ENCODE results near the gene IGSF9.
A peak's percentile ranks its signal among the peaks of the same experiment; 100 is the strongest.

Gene IGSF9, protein sequence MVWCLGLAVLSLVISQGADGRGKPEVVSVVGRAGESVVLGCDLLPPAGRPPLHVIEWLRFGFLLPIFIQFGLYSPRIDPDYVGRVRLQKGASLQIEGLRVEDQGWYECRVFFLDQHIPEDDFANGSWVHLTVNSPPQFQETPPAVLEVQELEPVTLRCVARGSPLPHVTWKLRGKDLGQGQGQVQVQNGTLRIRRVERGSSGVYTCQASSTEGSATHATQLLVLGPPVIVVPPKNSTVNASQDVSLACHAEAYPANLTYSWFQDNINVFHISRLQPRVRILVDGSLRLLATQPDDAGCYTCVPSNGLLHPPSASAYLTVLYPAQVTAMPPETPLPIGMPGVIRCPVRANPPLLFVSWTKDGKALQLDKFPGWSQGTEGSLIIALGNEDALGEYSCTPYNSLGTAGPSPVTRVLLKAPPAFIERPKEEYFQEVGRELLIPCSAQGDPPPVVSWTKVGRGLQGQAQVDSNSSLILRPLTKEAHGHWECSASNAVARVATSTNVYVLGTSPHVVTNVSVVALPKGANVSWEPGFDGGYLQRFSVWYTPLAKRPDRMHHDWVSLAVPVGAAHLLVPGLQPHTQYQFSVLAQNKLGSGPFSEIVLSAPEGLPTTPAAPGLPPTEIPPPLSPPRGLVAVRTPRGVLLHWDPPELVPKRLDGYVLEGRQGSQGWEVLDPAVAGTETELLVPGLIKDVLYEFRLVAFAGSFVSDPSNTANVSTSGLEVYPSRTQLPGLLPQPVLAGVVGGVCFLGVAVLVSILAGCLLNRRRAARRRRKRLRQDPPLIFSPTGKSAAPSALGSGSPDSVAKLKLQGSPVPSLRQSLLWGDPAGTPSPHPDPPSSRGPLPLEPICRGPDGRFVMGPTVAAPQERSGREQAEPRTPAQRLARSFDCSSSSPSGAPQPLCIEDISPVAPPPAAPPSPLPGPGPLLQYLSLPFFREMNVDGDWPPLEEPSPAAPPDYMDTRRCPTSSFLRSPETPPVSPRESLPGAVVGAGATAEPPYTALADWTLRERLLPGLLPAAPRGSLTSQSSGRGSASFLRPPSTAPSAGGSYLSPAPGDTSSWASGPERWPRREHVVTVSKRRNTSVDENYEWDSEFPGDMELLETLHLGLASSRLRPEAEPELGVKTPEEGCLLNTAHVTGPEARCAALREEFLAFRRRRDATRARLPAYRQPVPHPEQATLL

DNA sequence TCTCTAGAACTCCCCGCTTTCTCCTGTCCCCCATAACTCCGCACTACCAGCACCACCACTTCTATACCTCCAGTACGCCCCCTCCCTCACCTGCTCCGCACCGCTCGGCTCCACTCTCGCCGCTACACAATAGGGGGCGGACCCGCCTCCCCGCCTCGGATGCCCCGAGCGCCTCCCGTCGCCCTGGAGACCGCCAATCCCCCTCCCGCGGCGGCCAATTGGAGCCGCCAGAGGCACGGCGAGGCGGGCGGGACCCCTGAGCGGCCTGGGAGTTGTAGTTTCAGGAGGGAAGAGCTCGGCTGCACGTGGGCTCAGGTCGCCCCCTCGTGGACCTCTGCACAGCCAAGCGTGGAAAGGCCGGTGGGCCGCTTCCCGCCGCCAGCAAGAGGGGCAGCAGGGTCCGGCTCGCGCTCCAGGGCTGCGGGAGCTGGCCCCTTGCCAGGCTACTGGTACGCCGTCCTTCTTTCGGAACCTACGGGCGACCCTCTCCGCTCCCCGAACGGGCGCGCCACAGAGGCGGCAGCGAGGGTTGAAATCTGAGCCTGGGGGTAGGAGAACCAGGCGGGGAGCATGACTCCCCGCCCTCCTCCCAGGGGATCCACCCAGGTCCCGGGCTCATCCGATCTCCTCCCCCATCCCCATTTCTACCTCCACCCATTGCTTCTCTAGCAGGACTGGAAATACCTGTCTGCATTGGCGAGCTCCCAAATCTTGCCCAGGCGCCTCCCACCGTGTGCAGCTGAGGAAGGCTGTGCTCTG is at the start of gene IGSF9:
Gene IGSF9 (minus strand): TSS at position 131 of the 759 bp plus-strand sequence. CDS start 2,159 bp downstream, outside the sequence.
- peak; percentile 95 for DNase-seq

DNA sequence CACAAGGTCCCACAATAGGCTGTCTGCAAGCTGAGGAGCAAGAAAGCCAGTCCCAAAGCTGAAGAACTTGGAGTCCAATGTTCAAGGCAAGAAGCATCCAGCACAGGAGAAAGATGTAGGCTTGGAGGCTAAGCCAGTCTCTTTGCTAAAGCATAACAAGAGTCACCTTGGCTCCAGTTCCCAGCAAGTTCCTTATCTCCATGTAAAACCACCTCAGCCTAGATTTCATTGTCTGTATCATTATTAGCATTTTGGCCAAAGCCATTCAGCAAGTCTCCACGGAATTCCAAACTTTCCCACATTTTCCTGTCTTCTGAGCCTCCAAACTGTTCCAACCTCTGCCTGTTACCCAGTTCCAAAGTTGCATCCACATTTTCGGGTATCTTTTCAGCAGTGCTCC is 49.5 kb upstream of the IGSF9 start:
- DNase-seq = no peak

DNA sequence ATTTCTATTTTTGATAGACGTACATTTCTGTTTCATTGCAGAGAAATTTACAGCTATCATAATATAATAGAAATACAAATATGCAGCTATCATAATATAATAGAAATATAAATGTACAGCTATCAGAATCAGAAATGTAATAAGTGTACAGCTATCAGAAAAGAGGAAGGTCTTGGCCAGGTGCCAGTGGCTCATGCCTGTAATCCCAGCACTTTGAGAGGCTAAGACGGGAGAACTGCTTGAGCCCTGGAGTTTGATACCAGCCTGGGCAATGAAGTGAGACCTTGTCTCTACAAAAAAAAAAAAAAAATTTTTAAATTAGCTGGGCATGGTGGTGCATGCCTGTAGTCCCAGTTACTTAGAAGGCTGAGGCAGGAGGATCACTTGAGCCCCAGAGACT is 48.5 kb upstream of the IGSF9 start:
- DNase-seq = no peak

DNA sequence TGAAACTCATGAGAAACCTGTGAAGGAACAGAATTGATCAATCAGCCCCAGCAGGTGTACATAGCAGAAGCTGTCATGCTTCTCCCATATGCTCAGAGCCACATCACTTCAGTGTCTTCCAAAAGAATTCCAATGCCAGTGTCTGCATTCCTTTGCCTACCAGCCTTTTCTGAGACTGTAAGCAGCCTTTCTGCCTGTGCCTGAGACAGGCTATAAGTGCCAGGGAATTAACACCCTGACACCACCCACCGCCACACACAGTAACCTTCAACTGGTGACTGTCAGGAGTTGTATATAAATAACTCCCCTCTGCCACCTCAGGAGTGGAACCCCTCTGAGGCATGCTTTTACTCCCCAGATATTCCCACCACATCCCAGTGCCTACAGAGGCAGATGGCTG is 46.7 kb upstream of the IGSF9 start:
- no peak for DNase-seq

DNA sequence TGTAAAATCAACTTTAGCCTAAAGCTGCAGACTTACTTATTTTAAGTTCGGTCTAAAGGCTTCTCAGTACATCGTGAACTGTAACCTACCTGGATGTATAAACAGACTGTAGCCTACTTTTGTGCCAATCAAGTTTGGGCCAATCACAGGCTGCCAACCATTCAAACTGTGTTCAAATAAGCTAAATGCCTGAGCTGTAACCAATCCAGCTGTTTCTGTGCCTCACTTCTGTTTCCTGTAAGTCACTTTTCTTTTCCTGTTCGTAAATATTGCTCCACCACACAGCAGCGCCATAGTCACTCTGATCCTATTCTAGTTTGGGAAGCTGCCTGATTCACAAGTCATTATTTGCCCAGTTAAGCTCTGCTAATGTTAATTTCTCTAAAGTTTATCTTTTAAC is 46.1 kb upstream of the IGSF9 start:
- no peak for DNase-seq

DNA sequence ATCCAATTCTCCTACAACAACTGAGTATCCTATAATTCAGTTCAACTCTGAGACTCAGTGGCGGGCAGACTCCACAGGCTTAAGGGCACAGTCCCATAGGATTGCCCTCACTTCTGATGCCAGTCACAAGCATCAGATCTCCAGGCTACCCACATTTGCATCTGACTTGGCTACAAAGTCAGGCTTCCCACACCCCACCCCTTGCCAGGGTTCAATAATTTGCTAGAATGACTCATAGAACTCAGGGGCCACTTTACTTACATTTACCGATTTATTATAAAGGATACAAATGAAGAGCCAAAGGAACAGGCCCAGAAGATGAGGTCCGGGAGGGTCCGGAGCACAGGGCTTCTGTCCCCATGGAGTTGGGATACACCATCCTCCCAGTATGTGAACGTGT is 44.6 kb upstream of the IGSF9 start:
- DNase-seq = no peak

DNA sequence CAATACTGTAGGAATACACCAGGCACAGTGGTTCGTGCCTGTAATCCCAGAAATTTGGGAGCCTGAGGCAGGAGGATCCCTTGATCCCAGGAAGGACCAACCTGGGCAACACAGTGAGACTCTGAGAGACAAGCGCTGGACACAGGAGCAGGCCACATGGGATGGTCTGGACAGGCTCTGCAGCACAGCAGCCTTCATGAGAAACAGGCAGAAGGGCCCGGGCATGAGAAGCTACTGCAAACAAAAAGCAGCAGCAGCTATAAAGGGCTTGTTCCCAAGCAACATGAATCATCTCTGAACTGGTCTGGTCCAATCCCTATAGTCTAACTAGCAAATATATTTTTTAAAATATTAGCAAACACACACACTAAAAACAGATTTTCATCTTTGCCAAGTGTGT is 44.2 kb upstream of the IGSF9 start:
- no peak for DNase-seq

DNA sequence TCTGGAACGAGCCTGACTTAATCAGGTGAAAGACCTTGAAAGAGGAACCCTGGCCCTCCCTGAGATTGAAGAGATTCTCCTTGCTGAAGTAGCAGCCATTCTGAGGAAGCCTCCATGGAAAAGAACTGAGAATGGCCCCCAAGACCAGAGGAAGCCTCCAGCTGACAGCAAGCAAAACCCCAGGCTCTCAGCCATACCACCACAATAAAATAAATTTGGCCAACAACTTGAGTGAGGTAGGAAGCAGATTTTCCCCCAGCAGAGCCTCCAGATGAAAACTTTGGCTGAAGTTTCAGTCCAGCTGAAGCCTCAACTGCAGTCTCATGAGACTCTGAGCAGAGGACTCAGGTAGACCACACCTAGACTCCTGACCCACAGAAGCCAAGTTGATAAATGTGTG is 42.6 kb upstream of the IGSF9 start:
- DNase-seq = no peak

DNA sequence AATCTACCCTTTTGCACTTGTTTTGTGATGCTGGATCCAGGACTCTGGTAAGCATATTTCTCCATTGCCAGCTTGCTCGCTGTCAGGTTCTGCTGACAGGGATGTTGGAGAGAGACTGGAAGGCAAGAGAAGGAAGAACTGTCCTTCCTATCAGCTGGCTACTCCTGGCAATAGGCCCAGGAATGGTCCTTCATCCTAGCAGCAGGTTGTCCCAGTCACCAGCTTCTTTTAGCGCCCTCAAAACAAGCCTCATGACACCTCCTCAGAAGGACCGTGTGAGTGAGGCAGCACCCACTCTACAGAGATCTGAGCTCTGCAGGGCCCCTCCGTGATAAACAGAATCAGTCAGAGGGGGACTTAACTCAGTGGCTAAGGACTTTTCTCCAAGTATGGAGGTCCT is 41.8 kb upstream of the IGSF9 start:
- DNase-seq = no peak

DNA sequence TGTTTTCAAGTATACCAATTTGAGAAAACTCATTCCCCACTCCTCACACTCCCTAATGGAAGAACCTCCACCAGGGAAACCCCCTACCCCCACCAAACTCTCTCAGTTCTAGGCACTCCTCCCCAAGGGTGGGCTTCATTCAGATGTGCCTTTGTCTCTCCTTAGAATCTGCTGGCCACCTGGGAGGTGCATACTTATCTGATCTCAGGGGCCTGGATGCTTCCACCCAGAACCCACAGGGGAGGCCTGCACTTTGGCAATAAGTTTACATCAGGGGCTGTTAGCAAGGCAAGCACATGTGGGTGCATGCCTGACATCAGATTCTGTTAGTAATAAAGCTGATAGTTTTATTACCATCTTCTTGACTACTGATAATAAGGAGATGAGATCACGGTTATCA is 41.1 kb upstream of the IGSF9 start:
- DNase-seq = no peak

DNA sequence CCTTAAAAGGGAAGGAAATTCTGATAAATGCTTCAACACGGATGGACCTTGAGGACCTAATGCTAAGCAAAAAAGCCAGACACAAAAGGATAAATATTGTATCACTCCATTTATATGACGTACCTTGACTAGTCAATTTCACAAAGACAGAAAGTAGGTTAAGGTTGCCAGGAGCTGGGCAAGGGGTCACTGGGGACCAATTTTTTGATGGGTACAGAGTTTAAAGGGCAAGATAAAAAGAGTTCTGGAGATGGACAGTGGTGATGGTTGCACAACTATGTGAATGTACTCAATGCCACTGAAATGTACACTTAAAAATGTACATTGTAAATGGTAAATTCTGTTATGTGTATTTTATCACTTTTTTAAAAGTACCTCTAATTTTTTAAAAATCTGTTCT is 40.7 kb upstream of the IGSF9 start:
- DNase-seq = no peak

DNA sequence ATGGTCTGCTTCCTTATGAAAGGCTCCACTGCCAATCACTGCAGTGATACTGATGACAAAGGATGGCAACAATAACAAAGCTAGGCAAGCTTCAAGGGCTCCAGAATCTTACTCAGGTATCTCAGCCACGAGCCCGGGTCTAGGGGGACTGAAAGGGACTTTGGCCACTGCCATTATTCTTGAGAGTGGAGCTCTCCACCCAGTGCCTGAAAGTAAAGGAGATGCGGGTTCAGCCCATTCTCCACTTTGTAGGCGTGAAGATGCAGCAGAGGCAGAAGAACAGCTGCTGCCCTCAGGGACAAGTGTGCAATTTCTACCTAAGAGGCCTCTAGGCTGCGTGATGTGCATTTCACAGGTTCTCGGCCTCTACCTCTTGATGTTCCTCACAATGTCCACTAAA is 40.1 kb upstream of the IGSF9 start:
- no peak for DNase-seq

DNA sequence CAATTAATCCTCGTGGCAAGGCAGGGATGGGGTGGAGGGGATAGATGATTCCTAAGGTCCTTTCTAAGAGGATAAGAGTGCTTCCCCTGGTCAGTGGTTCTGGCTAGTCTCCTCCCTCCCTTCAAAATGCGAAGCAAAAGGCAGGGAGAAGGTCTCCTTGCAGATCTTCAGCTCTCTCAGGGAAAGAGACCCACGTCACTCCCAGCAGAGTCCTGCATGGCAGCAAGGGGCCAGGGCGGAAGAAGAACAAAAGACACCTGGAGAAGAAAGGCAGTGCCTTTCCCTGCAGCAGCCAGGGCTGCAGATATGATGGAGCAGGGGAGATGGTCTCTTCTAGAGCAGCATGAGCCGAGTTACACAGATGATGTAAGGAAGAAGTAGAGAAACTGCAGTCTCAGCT is 38.3 kb upstream of the IGSF9 start:
- DNase-seq = no peak

DNA sequence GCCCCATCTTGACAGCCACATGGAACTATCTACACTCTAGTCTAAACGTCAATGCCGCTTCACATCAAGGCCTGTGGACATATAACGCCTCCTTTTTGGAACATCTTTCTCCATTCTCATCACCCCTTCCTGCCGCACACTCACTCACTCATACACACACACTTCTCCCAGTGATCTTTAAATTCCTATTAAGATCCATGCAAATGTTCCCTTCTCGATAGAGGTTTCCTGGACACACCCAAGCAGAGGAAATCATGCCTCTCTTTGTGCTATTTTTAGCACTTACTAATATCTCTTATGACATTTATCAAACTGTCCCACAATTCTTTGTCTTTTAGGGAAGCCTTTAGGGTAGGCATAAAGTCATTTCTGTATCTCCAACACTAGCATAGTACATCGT is 36.9 kb upstream of the IGSF9 start:
- DNase-seq = no peak

DNA sequence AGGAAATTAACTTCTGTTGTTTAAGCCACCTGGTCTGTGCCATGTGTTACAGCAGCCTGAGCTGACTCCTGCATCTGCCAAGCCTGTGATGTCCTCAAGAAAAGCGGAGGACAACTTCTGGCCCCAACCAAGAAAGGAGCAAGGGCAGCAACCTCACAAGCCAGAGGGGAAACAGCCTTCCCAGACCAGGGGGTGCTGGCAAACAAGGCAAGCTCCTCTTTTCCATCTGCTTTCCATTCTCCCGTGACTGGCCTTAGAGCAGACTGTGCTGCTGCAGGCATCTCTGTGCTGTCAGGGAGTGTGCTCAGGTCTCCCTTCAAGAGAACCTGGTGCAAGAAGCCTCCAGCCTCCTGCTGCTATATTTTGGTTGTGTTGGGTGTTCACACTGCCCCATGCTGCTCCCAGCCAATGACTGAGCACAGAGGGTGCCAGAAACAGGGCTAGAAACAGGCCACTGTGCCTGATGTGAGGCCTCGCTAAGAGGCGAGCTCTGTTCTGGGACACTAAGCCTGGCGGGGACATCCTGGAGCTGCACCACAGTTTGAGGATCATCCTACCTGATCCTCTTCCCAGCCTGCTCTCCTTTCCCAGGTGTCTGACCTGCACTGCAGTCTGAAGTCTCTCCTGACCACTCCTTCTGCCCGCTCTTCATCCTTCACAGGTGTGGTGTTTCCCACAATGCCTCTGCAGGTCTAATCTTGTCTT is 36.1 kb upstream of the IGSF9 start:
- DNase-seq = no peak

DNA sequence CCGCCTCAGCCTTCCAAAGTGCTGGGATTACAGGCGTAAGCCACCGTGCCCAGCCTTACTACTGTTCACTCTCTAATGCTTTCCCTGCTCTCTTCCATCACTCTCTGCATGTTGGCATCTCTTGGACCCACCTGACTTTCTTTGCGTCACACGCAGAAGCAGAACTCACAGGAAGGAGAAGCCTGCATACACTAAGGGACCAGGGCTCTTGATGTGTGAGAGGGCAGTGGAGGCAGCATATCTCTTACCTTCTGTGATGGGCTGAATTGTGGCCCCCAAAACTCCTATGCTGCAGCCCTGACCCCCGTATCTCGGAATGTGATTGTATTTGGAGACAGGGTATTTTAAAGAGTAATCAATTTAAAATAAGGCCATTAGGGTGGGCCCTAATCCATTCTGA is 35.4 kb upstream of the IGSF9 start:
- DNase-seq = no peak

DNA sequence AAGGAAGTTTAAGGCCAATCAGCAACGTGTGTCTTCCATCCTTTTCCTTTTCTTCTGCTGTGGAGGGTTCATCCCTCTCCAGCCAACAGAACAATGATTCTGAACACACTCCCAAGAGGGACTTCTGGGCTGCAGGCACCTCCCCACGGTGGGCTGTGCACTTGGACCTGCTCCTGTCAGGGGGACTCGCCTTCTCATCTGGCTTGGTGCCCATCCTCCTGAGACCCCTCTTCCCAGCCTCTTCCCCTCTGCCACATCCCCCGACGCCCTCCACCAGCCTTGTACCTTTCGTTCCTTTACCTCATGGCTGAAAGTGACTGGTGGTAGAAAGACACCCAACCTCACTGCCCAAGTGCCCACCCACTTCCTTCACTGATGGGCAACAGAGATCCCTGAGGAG is 34.7 kb upstream of the IGSF9 start:
- no peak for DNase-seq

DNA sequence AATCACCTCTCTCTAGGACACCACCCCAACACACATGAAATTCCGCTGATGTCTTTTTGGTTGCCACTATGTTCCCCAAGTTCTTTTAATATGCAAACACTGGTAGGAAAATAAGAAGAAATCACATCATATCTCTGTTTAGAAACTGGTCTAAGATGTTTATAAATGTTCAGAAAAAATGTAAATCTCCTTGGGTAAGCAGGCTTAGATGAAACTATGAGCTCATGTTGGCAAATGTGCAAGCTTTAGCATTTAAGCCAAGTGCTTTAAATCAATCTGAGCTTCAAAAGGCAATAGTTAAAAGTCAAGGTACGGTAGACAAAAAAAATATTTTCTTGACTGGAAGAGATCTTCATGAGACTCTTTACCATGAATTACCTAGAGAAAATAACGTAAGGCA is 33.8 kb upstream of the IGSF9 start:
- DNase-seq = no peak

DNA sequence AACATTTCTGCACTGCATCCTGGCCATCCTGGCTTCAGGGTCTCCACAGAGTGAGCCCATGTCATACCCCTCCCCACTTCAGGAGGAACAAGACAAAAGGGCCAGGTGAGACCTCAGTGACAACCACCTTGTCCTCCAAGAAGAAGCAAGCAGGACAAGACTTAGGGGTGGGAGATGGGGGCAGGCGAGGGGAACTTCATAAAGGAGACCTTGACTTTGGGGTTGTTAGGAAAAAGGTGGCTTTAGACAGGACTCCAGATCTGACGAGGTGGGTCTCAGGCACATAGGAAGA is 32.6 kb upstream of the IGSF9 start:
- no peak for DNase-seq

DNA sequence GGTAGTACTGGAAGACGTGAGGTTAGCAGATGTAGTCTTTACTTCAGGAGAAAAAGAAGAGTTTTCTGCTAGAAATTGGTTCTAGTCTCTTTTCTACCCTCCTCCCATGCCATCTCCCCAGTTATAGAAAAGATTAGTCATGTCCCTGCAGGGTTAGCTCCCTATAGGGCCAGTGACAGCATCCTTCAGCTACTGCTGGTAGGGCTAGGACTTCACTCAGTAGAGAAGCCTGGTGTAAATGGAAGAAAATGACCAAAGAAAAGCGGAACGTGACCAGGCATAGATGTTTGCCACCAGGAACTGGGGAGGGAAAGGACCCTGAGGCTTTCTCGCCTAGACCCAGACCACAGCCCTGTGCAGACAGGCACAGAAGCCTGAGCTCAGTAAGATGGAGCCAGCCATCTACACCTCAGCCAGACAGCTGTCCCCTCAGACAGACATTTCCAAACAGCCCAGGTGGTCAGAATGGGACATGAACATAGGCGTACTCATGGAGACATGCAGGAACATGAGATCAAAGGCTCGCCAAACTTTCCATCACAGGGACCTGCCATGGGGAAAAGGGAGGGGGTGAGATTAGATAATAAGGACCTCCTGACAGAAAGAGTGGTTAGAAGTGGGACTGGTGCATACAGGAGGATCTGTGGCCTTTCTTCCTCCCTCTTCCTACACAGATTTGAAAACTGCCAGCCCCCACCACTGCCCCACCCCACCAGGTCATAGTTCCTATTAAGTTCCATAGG is 32.1 kb upstream of the IGSF9 start:
- no peak for DNase-seq

DNA sequence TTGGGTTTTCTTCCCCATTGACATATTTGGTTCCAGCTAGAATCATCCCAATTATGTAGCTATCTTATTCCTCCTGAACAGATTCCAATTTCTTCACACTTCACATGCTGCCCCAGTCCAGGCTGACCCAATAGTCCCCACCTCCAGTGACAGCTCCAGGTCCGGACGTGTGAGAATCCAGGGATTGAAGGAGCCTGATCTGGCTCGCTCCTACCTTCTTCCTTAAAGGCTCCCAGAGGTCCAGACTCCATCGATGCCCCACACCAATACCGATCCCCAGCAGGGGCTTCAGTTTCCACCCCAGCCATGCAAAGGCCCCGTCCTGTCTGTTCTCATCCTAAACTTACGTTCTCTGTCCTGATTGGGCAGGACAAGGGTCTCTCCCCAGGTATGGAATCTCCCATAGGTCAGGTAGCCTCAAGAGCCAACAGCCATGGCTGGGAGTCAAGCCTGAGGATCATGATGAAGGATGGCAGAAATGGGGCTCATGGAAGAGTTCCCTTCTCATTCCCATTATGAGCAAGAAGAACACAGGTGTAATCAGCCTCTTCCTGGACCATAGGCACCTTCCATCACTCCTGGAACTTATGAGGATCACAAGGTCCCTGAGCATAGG is 29.0 kb upstream of the IGSF9 start:
- no peak for DNase-seq

Measured in 8988T (cell line).